ENCODE results near the gene CMSS1. TPM values are rescaled to one million over a fixed set of nuclear protein-coding genes. Genes with fewer than 3 reads are reported as not detected.
A peak's percentile ranks its signal among the peaks of the same experiment; 100 is the strongest.

CMSS1 gene
- total and polyA plus RNA-seq, 2 of the 13 experiments (the other 11 are each of a cell fraction or from before 2014, with no cell fraction given) = 6.4 to 48.7 TPM

DNA sequence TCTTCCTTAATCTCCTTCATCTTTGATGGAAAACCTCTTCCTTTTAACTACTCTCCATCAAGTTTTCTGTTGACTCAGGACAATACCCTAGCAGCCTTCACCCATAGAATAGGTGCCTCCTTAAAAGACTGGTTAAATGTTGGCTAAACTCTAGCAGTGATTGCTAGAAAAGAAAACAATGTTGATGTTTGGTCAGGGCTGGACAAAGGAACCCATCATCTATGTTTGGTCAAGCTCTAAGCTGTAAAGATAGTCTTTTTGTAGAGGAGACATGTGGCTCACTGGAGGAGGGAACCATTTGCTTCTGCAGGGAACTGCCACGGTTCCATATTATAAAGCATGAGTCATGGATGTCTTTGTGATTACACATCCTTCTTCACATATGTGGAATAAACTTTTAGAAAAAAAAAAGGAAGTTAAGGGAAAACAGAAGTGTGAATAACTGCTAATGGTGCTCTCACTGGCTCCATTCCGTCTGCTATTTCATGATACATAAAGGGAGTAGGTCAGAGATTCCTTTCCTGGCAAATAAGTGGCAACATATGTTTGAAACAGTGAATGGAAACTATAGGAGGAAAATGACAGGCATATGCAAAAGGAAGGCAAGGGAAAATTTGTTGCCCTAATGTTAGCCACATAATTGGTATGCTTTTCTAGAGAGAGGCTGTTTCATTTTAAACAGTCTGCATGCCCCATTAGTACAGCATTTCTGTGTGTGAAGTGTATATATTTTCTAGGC is 78.2 kb downstream of the CMSS1 start (continued):
- TF ChIP-seq, protein P1, sequence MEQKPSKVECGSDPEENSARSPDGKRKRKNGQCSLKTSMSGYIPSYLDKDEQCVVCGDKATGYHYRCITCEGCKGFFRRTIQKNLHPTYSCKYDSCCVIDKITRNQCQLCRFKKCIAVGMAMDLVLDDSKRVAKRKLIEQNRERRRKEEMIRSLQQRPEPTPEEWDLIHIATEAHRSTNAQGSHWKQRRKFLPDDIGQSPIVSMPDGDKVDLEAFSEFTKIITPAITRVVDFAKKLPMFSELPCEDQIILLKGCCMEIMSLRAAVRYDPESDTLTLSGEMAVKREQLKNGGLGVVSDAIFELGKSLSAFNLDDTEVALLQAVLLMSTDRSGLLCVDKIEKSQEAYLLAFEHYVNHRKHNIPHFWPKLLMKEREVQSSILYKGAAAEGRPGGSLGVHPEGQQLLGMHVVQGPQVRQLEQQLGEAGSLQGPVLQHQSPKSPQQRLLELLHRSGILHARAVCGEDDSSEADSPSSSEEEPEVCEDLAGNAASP (CRISPR knock-in tag; IDR thresholded peaks at IDR 0.05; ENCODE audit: borderline replicate concordance) = no peak
- TF ChIP-seq HNRNPLL (IDR thresholded peaks at IDR 0.05; ENCODE audit: low read depth, low read length, poor library complexity, severe bottlenecking) (no peak), GMEB1 (CRISPR knock-in tag; IDR thresholded peaks at IDR 0.05; ENCODE audit: borderline replicate concordance) (no peak), ZNF253 (CRISPR knock-in tag; IDR thresholded peaks at IDR 0.05; ENCODE audit: borderline replicate concordance) (no peak), TCF7L2 (IDR thresholded peaks at IDR 0.05; ENCODE audit: low read depth, low read length) (no peak), ZFP62 (CRISPR knock-in tag; IDR thresholded peaks at IDR 0.05) (no peak), ZSCAN22 (CRISPR knock-in tag; IDR thresholded peaks at IDR 0.05) (no peak), ZNF83 (CRISPR knock-in tag; IDR thresholded peaks at IDR 0.05; ENCODE audit: borderline replicate concordance) (no peak), PLRG1 (conservative IDR thresholded peaks at IDR 0.05) (no peak), CERS6 (CRISPR knock-in tag; IDR thresholded peaks at IDR 0.05) (no peak), PAXIP1 (CRISPR knock-in tag; conservative IDR thresholded peaks at IDR 0.05) (peak; percentile 18; the same call in 1 of the 2 replicates), NCOA5 (CRISPR knock-in tag; IDR thresholded peaks at IDR 0.05) (no peak), KLF16 (CRISPR knock-in tag; IDR thresholded peaks at IDR 0.05) (no peak; a peak in 1 of 4 replicates), LCORL (IDR thresholded peaks at IDR 0.05) (no peak), LCORL (CRISPR knock-in tag; IDR thresholded peaks at IDR 0.05) (no peak), TRIM22 (IDR thresholded peaks at IDR 0.05) (no peak), FOXP1 (IDR thresholded peaks at IDR 0.05) (no peak), FOXP1 (CRISPR knock-in tag; IDR thresholded peaks at IDR 0.05) (peak; percentile 51; the same call in 1 of the 2 replicates), KAT8 (CRISPR knock-in tag; IDR thresholded peaks at IDR 0.05) (peak; percentile 45; the same call in 1 of the 2 replicates), ZSCAN29 (CRISPR knock-in tag; conservative IDR thresholded peaks at IDR 0.05) (no peak)

Data from HepG2 (cell line).